H9 (cell line): ENCODE measurements around the gene IPO9. TPM values are rescaled to one million over a fixed set of nuclear protein-coding genes. Genes with fewer than 3 reads are reported as not detected.

ENCODE experiments used
- DNase-seq: peaks from one replicate; pipeline ENCODE4 v3.0.0-alpha.2; 2017
- H2AFZ ChIP-seq: one replicate; pipeline ENCODE4 v1.6.1; 2013; ENCODE audit warnings: mild to moderate bottlenecking, low read length, control low read depth, moderate library complexity
- H2AK5ac ChIP-seq: 2 replicates; pipeline ENCODE4 v1.6.1; 2013; ENCODE audit warnings: low read length, control low read depth, mixed read lengths; ENCODE audit not compliant: insufficient read length
- H2BK120ac ChIP-seq: one replicate; pipeline ENCODE4 v1.6.1; 2013; ENCODE audit warnings: low read depth, mild to moderate bottlenecking, low read length, control low read depth, inconsistent platforms; ENCODE audit not compliant: poor library complexity, severe bottlenecking
- H2BK12ac ChIP-seq: 2 replicates; pipeline ENCODE4 v1.6.1; 2013; ENCODE audit warnings: low read length, control low read depth, mixed read lengths, low read depth; ENCODE audit not compliant: insufficient read length
- H2BK15ac ChIP-seq: 2 replicates; pipeline ENCODE4 v1.6.1; 2013; ENCODE audit warnings: low read depth, low read length, control low read depth
- H2BK20ac ChIP-seq: one replicate; pipeline ENCODE4 v1.6.1; 2013; ENCODE audit warnings: low read depth, mild to moderate bottlenecking, low read length, control low read depth, inconsistent platforms; ENCODE audit not compliant: poor library complexity, severe bottlenecking
- H2BK5ac ChIP-seq: 2 replicates; pipeline ENCODE4 v1.6.1; 2013; ENCODE audit warnings: low read length, control low read depth, mixed read lengths; ENCODE audit not compliant: insufficient read length
- H3K14ac ChIP-seq: 2 replicates; pipeline ENCODE4 v1.6.1; 2013; ENCODE audit warnings: low read length, control low read depth; ENCODE audit not compliant: insufficient read depth
- H3K18ac ChIP-seq: 2 replicates; pipeline ENCODE4 v1.6.1; 2013; ENCODE audit warnings: low read depth, mild to moderate bottlenecking, mixed read lengths, low read length, control low read depth; ENCODE audit not compliant: insufficient read length
- H3K23ac ChIP-seq: 2 replicates; pipeline ENCODE4 v1.6.1; 2013; ENCODE audit warnings: low read length, control low read depth, mixed read lengths, low read depth; ENCODE audit not compliant: insufficient read length
- H3K23me2 ChIP-seq: 2 replicates; pipeline ENCODE4 v1.6.1; 2013; ENCODE audit warnings: low read depth, mild to moderate bottlenecking, mixed read lengths, low read length, control low read depth; ENCODE audit not compliant: insufficient read length, poor library complexity, severe bottlenecking
- H3K27ac ChIP-seq: 2 replicates; pipeline ENCODE4 v1.5.1; 2013; ENCODE audit warnings: low read length, control low read depth, mixed read lengths, low read depth; ENCODE audit not compliant: insufficient read length
- H3K27me3 ChIP-seq: 2 replicates; pipeline ENCODE4 v1.6.1; 2013; ENCODE audit warnings: low read length, control low read depth, inconsistent platforms; ENCODE audit not compliant: insufficient read depth
- H3K4ac ChIP-seq: 2 replicates; pipeline ENCODE4 v1.6.1; 2013; ENCODE audit warnings: low read depth, mild to moderate bottlenecking, control low read depth, inconsistent platforms, low read length, moderate library complexity
- H3K4me1 ChIP-seq: 2 replicates; pipeline ENCODE4 v1.6.1; 2013; ENCODE audit warnings: low read length, control low read depth, inconsistent platforms; ENCODE audit not compliant: insufficient read depth
- H3K4me2 ChIP-seq: 2 replicates; pipeline ENCODE4 v1.6.1; 2013; ENCODE audit warnings: low read length, control low read depth, mixed read lengths; ENCODE audit not compliant: insufficient read length, insufficient read depth
- H3K56ac ChIP-seq: 2 replicates; pipeline ENCODE4 v1.6.1; 2013; ENCODE audit warnings: low read depth, mild to moderate bottlenecking, mixed read lengths, low read length, control low read depth; ENCODE audit not compliant: insufficient read length
- H3K79me1 ChIP-seq: 2 replicates; pipeline ENCODE4 v1.6.1; 2013; ENCODE audit warnings: low read depth, mild to moderate bottlenecking, moderate library complexity, low read length, control low read depth, inconsistent platforms; ENCODE audit not compliant: insufficient read depth, poor library complexity, severe bottlenecking
- H3K79me2 ChIP-seq: 2 replicates; pipeline ENCODE4 v1.6.1; 2013; ENCODE audit warnings: low read length, control low read depth, inconsistent platforms; ENCODE audit not compliant: insufficient read depth
- H3K9ac ChIP-seq: 2 replicates; pipeline ENCODE4 v1.6.1; 2013; ENCODE audit warnings: low read length, control low read depth, mixed read lengths; ENCODE audit not compliant: insufficient read length; ENCODE audit errors: extremely low read depth
- H3K9me3 ChIP-seq: one replicate; pipeline ENCODE4 v1.6.1; 2013; ENCODE audit warnings: low read depth, low read length, inconsistent platforms; ENCODE audit not compliant: control insufficient read depth
- H3T11ph ChIP-seq: one replicate; pipeline ENCODE4 v1.6.1; 2013; ENCODE audit warnings: mild to moderate bottlenecking, low read length, control low read depth, inconsistent platforms
- H4K20me1 ChIP-seq: one replicate; pipeline ENCODE4 v1.6.1; 2013; ENCODE audit not compliant: control insufficient read depth, insufficient read length, insufficient read depth
- H4K5ac ChIP-seq: 2 replicates; pipeline ENCODE4 v1.6.1; 2013; ENCODE audit warnings: low read depth, mild to moderate bottlenecking, mixed read lengths, low read length, control low read depth; ENCODE audit not compliant: insufficient read length
- H4K8ac ChIP-seq: replicated peaks from 2 replicates; pipeline ENCODE4 v1.6.1; 2013; ENCODE audit warnings: low read length, control low read depth, mixed read lengths, low read depth; ENCODE audit not compliant: insufficient read length
- H4K91ac ChIP-seq: 2 replicates; pipeline ENCODE4 v1.6.1; 2013; ENCODE audit warnings: low read depth, mild to moderate bottlenecking, moderate library complexity, mixed read lengths, low read length, control low read depth; ENCODE audit not compliant: insufficient read length
- H3K27ac Mint-ChIP-seq, 3 experiments: 2 replicates in 2 of 3; 3 replicates in 1 of 3; pipeline ENCODE4 v1.8.0; 2020 to 2021; ENCODE audit warnings: mixed read lengths in 3 of 3, mild to moderate bottlenecking in 1 of 3, moderate library complexity in 1 of 3
- H3K27me3 Mint-ChIP-seq: 2 replicates; pipeline ENCODE4 v1.8.0; 2021; ENCODE audit warnings: low read depth, mild to moderate bottlenecking, moderate library complexity, mixed read lengths
- H3K36me3 Mint-ChIP-seq, 3 experiments: 2 replicates in 2 of 3; 3 replicates in 1 of 3; pipeline ENCODE4 v1.8.0; 2020 to 2021; ENCODE audit warnings: low read depth in 3 of 3, mixed read lengths in 3 of 3; ENCODE audit not compliant: insufficient read depth in 1 of 3
- H3K4me1 Mint-ChIP-seq, 2 experiments: 2 replicates each; pipeline ENCODE4 v1.8.0; 2020; ENCODE audit warnings: mixed read lengths in 2 of 2
- H3K4me3 Mint-ChIP-seq, 2 experiments: 2 replicates in 1 of 2; 3 replicates in 1 of 2; pipeline ENCODE4 v1.8.0; 2020 to 2021; ENCODE audit warnings: mild to moderate bottlenecking in 2 of 2, mixed read lengths in 2 of 2, moderate library complexity in 1 of 2
- H3K9me3 Mint-ChIP-seq, 2 experiments: 2 replicates in 1 of 2; 3 replicates in 1 of 2; pipeline ENCODE4 v1.8.0; 2020; ENCODE audit warnings: mild to moderate bottlenecking in 2 of 2, mixed read lengths in 2 of 2, moderate library complexity in 1 of 2
- total RNA-seq: library from RNA; stranded (reverse); gene quantifications from 2 replicates; pipeline ENCODE4 v1.2.1, GENCODE V29; 2021
- TF ChIP-seq, protein P1 (sequence below): fragments of 200-600 bp; sonication (generic); conservative IDR thresholded peaks from 3 replicates; pipeline ENCODE4 v1.8.0; 2021; ENCODE audit warnings: antibody characterized with exemption, mild to moderate bottlenecking

Gene IPO9
- total RNA-seq, 1 experiment from 2014 or later, result 104 TPM

GRCh38 chr1:201813226-201813625 lies 15.7 kb upstream of the IPO9 start:
- H3K18ac ChIP-seq, result no peak overlapping the region
- H3K36me3 Mint-ChIP-seq, result peaks cover 54 to 71% (median 68%) of the 10 kb centered on the region in 3 experiments
- H3K27ac Mint-ChIP-seq, result no peak overlapping the region
- no peak overlapping the region for H2BK12ac ChIP-seq
- no peak overlapping the region for H3K4ac ChIP-seq
- no peak for DNase-seq
- no peak overlapping the region for H3K9ac ChIP-seq
- no peak overlapping the region for H3K56ac ChIP-seq
- H3K4me1 ChIP-seq, result no peaks in the 10 kb centered on the region
- no peak overlapping the region for H4K8ac ChIP-seq
- no peaks in the 10 kb centered on the region for H3K27me3 ChIP-seq
- no peak overlapping the region for H3K14ac ChIP-seq
- H3K4me1 Mint-ChIP-seq, result no peaks in the 10 kb centered on the region
- no peaks in the 10 kb centered on the region for H3K79me1 ChIP-seq
- no peak overlapping the region for H2BK120ac ChIP-seq
- TF ChIP-seq, protein P1, sequence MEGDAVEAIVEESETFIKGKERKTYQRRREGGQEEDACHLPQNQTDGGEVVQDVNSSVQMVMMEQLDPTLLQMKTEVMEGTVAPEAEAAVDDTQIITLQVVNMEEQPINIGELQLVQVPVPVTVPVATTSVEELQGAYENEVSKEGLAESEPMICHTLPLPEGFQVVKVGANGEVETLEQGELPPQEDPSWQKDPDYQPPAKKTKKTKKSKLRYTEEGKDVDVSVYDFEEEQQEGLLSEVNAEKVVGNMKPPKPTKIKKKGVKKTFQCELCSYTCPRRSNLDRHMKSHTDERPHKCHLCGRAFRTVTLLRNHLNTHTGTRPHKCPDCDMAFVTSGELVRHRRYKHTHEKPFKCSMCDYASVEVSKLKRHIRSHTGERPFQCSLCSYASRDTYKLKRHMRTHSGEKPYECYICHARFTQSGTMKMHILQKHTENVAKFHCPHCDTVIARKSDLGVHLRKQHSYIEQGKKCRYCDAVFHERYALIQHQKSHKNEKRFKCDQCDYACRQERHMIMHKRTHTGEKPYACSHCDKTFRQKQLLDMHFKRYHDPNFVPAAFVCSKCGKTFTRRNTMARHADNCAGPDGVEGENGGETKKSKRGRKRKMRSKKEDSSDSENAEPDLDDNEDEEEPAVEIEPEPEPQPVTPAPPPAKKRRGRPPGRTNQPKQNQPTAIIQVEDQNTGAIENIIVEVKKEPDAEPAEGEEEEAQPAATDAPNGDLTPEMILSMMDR, result no peak
- no peaks in the 10 kb centered on the region for H3K9me3 Mint-ChIP-seq
- no peaks in the 10 kb centered on the region for H3K9me3 ChIP-seq
- no peak overlapping the region for H3K4me3 Mint-ChIP-seq
- no peak overlapping the region for H3T11ph ChIP-seq
- no peak overlapping the region for H3K4me2 ChIP-seq
- no peaks in the 10 kb centered on the region for H3K79me2 ChIP-seq
- no peak overlapping the region for H2BK5ac ChIP-seq
- H4K20me1 ChIP-seq, result no peaks in the 10 kb centered on the region
- H4K91ac ChIP-seq, result no peak overlapping the region
- no peak overlapping the region for H2BK15ac ChIP-seq
- no peak overlapping the region for H4K5ac ChIP-seq
- H2AFZ ChIP-seq, result no peak overlapping the region
- H3K23me2 ChIP-seq, result no peaks in the 10 kb centered on the region
- H3K27me3 Mint-ChIP-seq, result no peaks in the 10 kb centered on the region
- no peak overlapping the region for H2AK5ac ChIP-seq
- H3K27ac ChIP-seq, result no peak overlapping the region
- no peak overlapping the region for H2BK20ac ChIP-seq
- no peak overlapping the region for H3K23ac ChIP-seq
